Measurements from ENCODE around the gene OTOR. TPM values are rescaled to one million over a fixed set of nuclear protein-coding genes. Genes with fewer than 3 reads are reported as not detected.

Gene OTOR
- total RNA-seq, 1 experiment from 2014 or later = not detected

DNA sequence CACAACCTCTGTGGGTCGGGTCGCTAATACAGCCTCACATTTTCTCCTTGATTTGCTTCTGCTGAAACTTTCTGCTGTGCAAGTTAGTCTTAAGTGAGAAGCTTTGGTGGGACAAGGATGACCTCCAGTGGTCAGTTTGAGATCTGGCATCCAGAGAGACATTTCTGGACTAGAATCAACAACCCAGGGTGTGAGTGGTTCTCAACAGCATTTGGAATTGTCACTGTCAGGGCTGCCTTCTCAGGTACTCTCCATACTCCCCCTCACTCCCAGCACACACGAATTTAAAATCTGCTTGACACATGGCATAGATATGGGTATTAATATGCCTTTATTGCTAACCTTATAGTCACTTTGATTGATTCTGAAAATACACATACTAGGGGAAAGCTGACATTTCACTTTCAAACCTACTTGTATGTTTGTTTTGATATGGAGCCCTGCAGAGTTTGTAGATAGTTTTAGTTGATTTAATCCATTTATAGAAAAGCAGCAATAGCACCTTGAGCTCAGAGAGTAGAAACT lies 13.2 kb downstream of the OTOR start:
- Mint-ChIP-seq H3K4me3 (ENCODE audit: low read depth, unreplicated experiment) (no peak overlapping the region), H3K36me3 (ENCODE audit: insufficient read depth, unreplicated experiment) (no peaks in the 10 kb centered on the region), H3K27me3 (ENCODE audit: unreplicated experiment) (peaks cover 19% of the 10 kb centered on the region), H3K9me3 (ENCODE audit: low read depth, unreplicated experiment) (no peaks in the 10 kb centered on the region), H3K4me1 (ENCODE audit: low read depth, unreplicated experiment) (peaks cover 11% of the 10 kb centered on the region), H3K27ac (ENCODE audit: unreplicated experiment) (no peak overlapping the region)
- CTCF ChIA-PET = interaction anchor here (0.9 kb wide), 1 partner anchor 243 kb away, joined by 3 read pairs; no protein-coding TSS in a partner anchor
- TF ChIP-seq, protein P1, sequence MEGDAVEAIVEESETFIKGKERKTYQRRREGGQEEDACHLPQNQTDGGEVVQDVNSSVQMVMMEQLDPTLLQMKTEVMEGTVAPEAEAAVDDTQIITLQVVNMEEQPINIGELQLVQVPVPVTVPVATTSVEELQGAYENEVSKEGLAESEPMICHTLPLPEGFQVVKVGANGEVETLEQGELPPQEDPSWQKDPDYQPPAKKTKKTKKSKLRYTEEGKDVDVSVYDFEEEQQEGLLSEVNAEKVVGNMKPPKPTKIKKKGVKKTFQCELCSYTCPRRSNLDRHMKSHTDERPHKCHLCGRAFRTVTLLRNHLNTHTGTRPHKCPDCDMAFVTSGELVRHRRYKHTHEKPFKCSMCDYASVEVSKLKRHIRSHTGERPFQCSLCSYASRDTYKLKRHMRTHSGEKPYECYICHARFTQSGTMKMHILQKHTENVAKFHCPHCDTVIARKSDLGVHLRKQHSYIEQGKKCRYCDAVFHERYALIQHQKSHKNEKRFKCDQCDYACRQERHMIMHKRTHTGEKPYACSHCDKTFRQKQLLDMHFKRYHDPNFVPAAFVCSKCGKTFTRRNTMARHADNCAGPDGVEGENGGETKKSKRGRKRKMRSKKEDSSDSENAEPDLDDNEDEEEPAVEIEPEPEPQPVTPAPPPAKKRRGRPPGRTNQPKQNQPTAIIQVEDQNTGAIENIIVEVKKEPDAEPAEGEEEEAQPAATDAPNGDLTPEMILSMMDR (IDR thresholded peaks at IDR 0.05; ENCODE audit: unreplicated experiment) = no peak
- DNase-seq = peak; percentile 13
- intact Hi-C loops (cut with micrococcal nuclease; ENCODE audit: unreplicated experiment) = loop anchor here (1.0 to 10.0 kb wide), 2 partner anchors 60 to 247 kb away; no protein-coding TSS in a partner anchor
- BruUV-seq (replicated peaks) = no TSS peak

DNA sequence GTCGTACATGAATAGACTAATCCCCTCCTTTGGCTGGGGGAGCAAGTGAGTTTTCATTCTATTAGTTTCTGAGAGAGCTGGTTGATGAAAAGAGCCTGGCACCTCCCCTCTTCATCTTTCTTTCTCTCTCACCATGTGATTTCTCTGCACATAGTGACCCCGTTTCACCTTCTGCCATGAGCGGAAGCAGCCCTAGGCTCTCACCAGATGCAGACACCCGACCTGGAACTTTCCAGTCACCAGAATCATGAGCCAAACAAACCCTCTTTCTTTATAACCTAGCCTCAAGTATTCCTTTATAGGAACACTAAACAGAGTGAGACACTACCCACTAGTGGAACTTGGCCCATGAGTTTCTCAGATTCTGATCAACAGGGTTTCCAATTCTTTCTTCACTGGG lies 16.4 kb downstream of the OTOR start:
- no peak for DNase-seq
- intact Hi-C loops (cut with micrococcal nuclease; ENCODE audit: unreplicated experiment) = loop anchor here (10.0 kb wide), 1 partner anchor 250 kb away; no protein-coding TSS in a partner anchor
- Mint-ChIP-seq H3K27ac (ENCODE audit: unreplicated experiment) (no peak overlapping the region), H3K4me3 (ENCODE audit: low read depth, unreplicated experiment) (no peak overlapping the region), H3K36me3 (ENCODE audit: insufficient read depth, unreplicated experiment) (no peaks in the 10 kb centered on the region), H3K4me1 (ENCODE audit: low read depth, unreplicated experiment) (peaks cover 11% of the 10 kb centered on the region), H3K27me3 (ENCODE audit: unreplicated experiment) (peaks cover 28% of the 10 kb centered on the region), H3K9me3 (ENCODE audit: low read depth, unreplicated experiment) (no peaks in the 10 kb centered on the region)
- TF ChIP-seq, protein P1 (IDR thresholded peaks at IDR 0.05; ENCODE audit: unreplicated experiment) = no peak
- CTCF ChIA-PET = interaction anchor here (0.6 kb wide), 1 partner anchor 192 kb away, joined by 5 read pairs; no protein-coding TSS in a partner anchor
- BruUV-seq (replicated peaks) = no TSS peak

DNA sequence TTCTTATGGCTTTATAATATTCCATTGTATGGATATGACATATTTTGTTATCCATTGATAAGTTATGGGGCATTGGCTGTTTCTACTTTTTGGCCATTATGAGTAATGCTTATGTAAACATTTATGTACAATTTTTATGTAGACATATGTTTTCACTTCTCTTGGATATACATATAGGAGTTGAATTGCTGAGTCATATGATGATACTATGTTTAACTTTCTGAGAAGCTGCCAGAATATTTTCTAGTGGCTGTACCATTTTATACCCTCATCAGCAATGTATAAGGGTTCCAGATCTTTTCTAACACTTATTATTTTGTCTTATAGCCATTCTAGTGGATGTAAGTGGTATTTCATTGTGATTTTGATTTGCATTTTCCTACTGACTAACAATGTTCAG lies 23.1 kb downstream of the OTOR start:
- CTCF ChIA-PET = no interaction called here
- DNase-seq = no peak

DNA sequence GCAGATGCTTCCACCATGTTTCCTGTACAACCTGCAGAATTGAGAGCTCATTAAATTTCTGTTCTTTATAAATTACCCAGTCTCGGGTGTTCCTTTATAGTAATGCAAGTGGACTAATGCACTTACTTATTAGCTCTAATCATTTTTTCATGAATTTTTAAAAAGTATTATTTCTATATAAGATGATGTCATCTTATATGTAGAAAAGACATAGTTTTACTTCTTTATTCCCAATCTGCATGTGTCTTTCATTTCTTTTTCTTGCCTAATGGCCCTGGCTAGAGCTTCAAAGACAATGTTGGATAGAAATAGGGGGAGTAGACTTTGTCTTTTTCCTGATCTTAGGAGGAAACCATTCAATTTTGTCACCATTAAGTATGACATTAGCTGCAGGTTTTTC lies 27.8 kb downstream of the OTOR start:
- H3K4me3 Mint-ChIP-seq (ENCODE audit: low read depth, unreplicated experiment) = no peak overlapping the region
- TF ChIP-seq, protein P1 (IDR thresholded peaks at IDR 0.05; ENCODE audit: unreplicated experiment) = no peak
- peaks cover 18% of the 10 kb centered on the region for H3K27me3 Mint-ChIP-seq (ENCODE audit: unreplicated experiment)
- H3K27ac Mint-ChIP-seq (ENCODE audit: unreplicated experiment) = no peak overlapping the region
- H3K4me1 Mint-ChIP-seq (ENCODE audit: low read depth, unreplicated experiment) = no peaks in the 10 kb centered on the region
- intact Hi-C loops (cut with micrococcal nuclease; ENCODE audit: unreplicated experiment) = no loop called here
- no TSS peak for BruUV-seq (replicated peaks)
- DNase-seq = no peak
- no peaks in the 10 kb centered on the region for H3K36me3 Mint-ChIP-seq (ENCODE audit: insufficient read depth, unreplicated experiment)
- H3K9me3 Mint-ChIP-seq (ENCODE audit: low read depth, unreplicated experiment) = peaks cover 2% of the 10 kb centered on the region
- CTCF ChIA-PET = no interaction called here

More for the DNA sequence above, 23.1 kb downstream of the OTOR start:
- TF ChIP-seq, protein P1 (IDR thresholded peaks at IDR 0.05; ENCODE audit: unreplicated experiment) = no peak
- BruUV-seq (replicated peaks) = no TSS peak
- no peak overlapping the region for H3K27ac Mint-ChIP-seq (ENCODE audit: unreplicated experiment)
- H3K4me3 Mint-ChIP-seq (ENCODE audit: low read depth, unreplicated experiment) = no peak overlapping the region
- no peaks in the 10 kb centered on the region for H3K4me1 Mint-ChIP-seq (ENCODE audit: low read depth, unreplicated experiment)
- intact Hi-C loops (cut with micrococcal nuclease; ENCODE audit: unreplicated experiment) = no loop called here
- no peaks in the 10 kb centered on the region for H3K36me3 Mint-ChIP-seq (ENCODE audit: insufficient read depth, unreplicated experiment)
- peaks cover 2% of the 10 kb centered on the region for H3K9me3 Mint-ChIP-seq (ENCODE audit: low read depth, unreplicated experiment)
- peaks cover 27% of the 10 kb centered on the region for H3K27me3 Mint-ChIP-seq (ENCODE audit: unreplicated experiment)
